GM18511 (cell line): ENCODE results near the gene SERPINE3.

Experiments
- ATAC-seq: cut with Tn5 transposase; IDR thresholded peaks from one replicate; pipeline ENCODE4 v1.9.1; 2021; ENCODE audit warnings: mild to moderate bottlenecking, moderate library complexity; ENCODE audit not compliant: unreplicated experiment

The SERPINE3 gene

DNA sequence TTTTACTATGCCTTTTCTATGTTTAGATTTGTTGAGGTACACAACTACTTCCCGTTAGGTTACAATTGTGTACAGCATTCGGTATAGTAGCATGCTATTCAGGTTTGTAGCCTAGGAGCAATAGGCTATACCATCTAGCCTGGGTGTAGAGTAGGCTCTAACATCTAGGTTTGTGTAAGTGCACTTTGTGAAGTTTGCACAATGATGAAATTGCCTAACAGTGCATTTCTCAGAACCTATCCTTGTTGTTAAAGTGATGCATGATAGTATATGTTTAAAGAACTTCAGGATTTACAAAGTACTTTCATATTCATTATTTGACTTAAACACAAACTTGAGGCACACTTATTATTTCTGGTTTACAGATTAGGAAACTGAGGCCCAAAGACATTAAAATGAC, 11.5 kb upstream of the SERPINE3 start:
- no peak for ATAC-seq

DNA sequence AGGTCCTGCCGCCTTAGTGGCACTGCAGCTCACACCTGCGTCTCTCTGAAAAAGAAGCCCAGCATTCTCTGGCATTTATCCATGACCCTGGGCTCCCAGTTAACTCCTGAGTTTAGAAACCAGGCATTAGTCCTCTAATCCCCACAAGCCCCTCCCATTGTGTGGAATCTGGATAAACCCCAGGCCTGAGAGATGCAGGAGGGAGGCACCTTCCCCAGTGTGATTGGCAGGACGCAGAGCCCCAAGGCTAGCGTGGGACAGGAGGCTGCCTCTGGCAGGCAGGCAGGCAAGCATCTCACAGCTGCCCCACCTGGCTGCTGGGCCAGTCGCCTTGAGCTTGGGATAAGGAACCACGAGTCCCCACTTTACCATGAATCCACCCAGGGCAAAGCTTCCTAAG, 11.0 kb upstream of the SERPINE3 start:
- ATAC-seq = no peak

DNA sequence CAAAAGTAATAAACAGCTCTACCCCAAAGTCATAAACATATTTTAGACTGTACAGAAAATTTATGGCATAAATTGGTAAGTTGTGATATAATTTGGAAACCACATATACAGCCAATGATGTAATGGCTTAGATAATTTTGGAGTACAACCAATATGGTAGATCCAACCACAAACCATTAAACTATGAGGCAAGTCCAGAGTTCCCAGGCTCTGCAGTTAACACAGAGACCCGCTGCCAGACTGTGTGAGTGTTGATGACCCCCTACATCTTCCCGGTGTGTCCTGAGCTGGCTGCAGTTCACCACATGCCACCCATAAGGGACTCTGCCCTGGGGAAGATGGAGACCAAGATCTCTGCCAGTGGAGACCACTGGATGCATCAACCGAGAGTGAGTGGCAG, 9.9 kb upstream of the SERPINE3 start:
- no peak for ATAC-seq

DNA sequence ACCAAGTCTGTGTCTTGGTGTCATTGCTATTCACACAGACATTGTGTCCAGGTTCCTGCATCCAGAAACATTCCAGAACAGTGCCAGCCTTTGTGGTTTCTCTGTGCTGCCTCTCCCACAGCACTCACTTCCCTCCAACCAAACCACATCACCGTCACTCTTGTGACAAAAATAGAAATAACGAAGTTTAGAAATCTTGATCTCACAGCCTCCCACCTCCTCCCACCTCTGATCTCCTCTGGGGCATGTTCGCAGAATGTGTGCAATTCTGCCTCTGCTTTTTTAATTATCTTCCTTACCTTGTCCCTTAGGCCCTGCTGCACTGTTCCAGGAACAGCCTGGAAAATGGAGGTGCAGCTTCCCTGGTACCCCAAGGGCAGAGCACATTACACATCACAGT, 8.7 kb upstream of the SERPINE3 start:
- peak; percentile 62 for ATAC-seq

DNA sequence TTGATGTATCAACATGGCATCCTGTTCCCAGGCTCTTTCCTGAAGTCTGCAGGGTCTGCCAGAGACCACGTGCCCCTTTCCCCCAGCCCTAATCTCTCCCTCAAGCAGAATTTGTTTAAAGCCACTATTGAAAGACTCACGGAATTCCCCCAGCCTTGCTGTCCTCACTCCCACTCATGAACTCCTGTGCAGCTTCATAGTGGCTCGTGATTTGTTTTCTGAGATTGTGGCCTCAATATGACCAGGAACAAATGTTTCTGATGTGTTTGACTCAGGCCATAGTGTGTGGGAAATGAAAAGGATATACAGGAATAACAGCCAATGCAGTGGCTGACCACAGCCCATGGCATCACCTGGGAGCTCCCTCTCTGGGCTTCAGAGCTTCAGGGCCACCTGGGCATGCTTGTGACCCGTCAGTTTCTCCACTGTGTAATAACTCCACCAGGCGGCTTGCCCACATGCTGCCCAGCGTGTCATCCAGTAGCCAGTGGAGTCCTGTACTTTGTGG, 8.1 kb upstream of the SERPINE3 start:
- peak; percentile 57 for ATAC-seq

DNA sequence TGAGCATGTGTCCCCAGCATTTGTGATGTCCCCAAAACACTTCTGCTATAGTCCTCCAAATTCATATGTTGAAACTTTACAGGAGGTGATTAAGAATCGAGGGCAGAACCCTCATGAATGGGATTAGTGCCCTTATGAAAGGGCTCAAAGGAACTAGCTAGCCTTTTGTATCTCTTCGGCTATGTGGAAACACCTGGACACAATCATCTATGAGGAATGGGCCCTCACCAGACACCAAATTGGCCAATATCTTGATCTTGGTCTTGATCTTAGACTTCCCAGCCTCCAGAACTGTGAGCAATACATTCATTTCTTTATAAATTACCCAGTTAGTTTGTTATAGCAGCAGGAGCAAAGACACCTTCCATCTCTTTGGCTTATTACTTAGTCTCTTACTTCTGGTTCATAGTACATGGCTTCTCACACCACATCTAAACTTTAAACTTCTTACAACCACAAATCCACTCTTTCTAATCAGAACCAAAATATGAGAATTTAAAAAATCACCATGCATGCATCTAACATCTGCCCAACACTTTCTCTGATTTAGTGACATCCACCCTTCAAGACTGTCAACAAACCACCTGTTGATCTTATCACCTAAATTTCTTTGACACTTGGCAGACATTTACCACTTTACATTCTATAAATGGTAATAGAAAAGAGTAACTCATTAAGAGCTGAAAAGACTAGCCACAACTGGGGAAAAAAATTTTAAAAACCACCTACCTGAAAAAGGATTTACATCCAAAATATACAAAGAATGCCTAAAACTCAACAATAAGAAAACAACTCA, 6.7 kb upstream of the SERPINE3 start:
- no peak for ATAC-seq

DNA sequence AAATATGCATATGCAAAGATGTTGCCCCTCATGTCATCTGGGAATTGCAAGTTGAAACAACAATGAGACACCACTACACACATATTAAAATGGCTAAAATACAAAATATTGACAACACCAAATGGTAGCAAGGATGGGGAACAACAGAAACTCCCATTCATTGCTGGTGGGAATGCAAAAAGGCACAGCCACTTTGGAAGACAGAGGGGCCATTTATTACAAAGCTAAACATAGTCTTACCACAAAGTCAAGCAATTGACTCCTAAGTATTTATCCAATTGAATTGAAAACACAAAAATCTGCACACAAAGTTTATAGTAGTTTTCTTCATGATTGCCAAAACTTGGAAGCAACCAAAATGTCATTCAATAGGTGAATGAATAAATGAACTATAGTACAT, 6.1 kb upstream of the SERPINE3 start:
- ATAC-seq = no peak

DNA sequence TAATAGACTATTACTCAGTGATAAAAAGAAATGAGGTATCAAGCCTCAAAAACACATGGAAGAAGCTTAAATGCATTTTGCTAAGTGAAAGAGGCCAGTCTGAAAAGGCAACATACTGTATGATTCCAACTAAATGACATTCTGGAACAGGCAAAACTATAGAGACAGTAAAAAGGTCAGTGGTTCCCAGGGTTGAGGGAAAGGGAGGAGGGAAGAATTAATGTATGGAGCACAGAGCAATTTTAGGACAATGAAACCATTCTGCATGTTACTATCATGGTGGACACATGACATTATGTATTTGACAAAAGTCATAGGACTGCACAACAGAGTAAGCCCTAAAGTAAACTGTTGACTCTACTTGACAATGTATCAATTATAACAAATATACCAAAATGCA, 5.7 kb upstream of the SERPINE3 start:
- no peak for ATAC-seq

DNA sequence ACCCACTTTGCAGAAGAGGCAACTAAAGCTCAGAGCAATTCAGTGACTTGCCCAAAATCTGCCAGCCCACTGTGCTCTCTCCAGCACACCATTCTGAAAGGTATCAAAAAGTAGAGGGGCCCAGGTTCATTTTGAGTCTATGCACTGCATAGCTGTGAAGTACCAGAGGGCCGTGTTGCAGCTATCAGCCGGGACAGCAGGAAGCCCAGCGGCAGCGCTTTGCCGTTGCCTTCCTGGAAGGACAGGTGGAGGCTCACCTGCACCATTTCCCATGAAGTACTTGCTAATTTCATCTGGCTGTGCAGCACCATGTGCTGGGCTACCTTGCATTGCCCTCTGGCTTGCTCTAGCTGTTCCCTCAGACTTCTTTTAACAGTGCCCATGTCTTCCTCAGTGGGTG, 2.7 kb upstream of the SERPINE3 start:
- no peak for ATAC-seq

DNA sequence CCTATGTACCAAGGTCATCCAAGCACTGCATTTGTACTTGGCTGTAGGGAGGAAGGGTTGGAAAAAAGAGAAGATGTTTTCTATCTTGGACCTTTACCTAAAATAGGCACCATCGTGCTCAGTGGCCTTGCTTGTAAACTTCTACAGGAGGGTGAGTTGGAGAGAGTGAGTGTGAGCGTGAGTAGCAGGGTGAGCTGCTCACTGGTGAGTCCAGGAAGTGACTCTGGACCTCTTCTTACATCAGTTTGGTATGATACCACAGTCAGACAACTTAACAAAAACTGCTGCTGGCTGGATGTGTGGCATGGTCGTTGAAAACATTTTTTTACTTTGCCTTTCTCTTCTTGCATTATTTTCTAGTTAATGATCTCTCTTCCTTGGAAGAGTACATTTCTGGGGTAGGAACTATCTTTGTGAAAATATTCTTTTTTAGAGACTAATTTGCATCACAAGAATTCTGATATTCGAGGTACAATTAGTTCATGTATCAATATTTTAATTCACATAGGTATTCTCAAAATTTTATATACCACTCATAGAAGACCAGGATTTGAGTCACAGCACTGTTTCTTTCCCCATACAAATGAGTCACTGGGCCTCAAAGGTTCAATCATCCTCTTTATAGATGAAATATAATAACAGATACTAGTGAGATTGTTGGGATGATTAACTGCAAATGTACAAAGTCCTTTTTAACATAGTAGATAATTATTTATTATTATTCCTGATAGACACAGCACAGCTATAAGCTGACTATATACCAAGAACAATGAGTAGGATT, 651 bp downstream of the SERPINE3 start:
- ATAC-seq = no peak

DNA sequence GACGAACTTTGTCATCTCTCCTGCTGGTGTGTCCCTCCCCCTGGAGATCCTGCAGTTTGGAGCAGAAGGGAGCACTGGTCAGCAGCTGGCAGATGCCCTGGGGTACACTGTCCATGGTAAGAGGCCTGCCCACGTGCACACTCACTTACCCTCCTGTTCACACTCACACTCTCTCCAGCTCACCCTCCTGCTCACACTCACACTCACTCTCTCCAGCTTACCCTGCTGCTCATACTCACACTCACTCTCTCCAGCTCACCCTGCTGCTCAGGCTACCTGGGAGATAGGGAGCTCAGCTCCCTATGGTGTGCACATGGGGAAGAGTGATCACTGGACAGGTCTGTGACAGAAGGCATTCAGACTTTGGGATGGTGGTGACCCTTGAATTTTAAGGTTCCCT, 1.7 kb downstream of the SERPINE3 start:
- ATAC-seq = no peak

DNA sequence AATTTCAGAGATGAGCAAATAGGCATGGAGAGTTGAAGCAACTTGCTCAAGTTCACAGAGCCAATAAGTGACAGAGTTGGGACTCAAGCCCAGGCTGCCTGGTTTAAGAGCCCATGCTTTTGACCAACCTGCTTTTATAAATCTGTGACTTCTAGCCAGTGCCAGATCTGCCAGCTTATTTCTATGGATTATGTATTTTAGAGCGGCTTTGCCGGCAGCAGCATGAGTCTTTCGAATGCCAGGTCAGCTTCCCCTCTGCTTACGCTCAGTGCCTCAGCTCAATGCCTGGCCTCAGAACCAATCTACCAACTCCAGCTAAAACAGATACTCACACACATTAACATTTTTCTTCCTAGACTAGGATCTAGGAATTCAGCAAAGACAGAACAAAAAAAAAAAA, 2.3 kb downstream of the SERPINE3 start:
- no peak for ATAC-seq

DNA sequence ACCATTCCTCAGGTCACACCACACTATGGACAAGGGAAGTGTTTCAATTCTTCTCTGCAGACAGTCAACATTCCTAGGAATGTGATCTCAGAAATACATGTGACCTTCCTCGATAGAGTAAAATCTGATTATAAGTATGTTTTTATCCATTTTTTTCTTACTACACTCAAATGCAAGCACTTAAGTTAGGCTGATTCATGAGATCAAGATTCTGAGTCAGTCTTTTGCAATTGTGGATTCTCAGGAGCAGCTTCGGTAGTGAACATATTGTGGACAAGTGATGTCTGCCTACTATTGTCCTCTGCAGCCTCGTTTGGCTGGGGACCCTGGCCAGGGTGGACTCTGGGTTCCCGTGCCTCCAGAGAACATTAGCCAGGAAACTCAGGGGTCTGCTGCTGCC, 3.2 kb downstream of the SERPINE3 start:
- no peak for ATAC-seq

DNA sequence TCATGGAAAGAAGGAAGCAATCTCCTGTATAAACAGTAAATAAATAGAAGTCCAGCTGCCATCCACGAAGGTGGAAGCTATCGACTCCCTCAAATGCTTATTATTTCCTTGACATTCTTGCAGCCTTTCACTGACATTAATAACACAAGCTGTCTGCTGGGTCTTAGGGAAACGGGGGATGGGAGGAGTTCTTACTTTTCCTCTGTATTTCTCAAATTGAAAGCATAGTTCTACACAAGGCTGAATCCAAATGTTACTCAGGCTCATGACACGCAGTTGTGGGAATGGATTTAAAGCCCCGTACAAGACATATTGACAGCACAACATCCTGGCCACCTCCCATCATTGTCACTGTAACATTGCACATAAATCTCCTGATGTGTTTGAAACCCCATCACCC, 4.0 kb downstream of the SERPINE3 start:
- ATAC-seq = no peak

DNA sequence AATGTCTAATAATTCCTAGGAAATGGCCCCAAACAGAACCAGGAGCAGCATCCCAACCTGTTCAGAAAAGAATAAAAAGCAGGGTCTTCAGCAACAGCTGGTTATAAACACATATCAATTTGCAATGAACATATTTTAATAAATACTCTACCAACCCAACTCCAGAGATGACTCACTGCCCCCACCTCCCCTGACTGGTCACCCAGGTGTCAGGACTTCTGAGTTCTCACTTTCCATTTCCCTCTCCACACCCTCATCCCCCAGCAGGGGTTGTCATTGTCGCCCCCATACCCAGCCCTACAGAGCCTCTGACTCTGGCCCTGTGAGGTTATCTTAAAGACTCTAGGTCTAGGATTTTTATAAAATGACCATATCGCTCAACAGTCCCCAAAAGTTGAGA, 6.9 kb downstream of the SERPINE3 start:
- peak; percentile 82 for ATAC-seq

DNA sequence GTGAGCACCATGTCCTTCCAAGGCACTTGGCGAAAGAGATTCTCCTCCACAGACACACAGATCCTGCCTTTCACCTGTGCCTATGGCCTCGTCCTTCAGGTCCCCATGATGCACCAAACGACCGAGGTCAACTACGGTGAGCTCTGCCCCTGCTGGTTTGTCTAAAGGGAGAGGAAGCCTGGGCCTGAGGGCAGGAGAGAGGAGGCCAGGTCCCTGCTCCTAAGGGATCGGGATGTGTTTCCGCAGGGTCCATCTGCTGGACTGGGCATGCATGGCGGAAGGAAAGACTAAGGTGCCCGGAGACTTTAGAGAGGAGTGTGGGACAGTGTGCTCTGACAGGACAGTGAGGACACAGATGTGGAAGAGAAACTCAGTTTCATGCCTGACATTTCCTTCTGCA, 7.6 kb downstream of the SERPINE3 start:
- no peak for ATAC-seq

DNA sequence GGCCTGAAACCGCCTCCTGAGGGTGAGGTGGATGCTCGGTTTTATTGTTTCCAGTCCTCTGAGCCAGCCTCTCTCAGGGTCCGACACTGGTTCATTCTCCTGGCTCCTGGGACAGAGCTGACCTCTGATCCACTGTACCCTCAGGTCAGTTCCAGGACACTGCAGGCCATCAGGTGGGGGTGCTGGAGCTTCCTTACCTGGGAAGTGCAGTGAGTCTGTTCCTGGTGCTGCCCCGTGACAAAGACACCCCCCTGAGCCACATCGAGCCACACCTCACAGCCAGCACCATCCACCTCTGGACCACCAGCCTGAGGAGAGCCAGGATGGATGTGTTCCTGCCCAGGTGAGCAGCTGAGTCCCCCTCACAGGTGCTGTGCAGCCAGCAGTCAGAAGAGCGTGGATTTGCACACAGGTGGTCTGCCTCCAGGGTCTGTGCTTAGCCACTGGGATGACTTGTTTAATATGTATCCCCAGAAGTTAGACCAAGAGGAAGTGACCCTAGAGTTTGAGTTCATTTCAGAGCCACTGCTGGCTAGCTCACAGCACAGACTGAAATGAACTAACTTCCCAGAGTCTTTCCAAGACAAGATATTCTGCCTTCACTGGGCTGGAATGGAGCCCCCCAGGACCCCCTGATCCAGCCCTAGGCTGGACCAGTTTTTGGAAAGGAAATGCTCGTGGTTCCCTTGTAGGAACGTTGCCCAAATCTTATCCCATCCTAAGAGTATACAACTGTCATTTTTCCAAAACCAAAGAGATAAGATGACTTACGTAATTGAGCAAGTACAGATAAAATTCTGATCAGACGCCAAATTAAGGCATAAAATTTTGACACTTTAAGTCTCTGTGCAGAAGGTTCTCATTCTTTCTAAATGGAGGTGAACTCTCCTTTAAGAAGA, 8.8 kb downstream of the SERPINE3 start:
- ATAC-seq = no peak

DNA sequence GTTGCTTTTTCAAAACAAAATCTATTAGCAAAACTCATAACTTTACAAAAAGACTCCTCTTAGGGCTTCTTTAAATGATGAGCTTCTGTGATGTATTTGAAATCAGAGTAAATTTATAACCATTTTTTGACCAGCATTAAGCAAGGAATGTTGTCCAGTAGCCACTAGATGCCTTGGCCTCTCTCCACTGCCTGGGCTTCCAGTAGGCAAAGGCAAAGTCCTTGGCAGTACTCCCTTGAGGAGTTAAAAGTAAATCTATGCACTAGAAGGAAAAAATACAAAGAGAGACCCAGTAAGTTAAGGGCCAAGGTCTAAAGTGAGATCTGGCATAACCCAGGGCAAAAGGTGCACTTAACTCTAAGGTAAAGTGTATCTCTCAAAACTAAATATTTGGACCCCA, 9.5 kb downstream of the SERPINE3 start:
- no peak for ATAC-seq

DNA sequence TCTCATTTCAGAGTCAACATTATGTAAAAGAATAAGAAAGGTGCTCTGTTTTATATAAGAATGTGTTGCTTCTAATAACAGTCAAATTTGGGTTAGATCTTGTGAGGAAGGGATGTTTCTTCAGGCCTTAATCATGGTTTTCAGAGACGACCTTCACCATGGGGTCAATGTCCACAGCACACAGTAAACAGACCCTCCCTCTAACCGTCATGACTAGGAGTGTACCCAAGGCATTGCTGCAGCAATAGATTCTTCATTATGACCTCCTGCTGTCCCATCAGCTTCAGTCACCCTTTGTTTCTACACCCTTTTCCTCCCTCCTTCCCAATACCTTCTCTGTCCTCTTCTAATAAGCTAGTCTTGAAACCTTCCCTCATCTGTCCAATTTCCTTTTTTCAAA, 15.7 kb downstream of the SERPINE3 start:
- ATAC-seq = no peak

DNA sequence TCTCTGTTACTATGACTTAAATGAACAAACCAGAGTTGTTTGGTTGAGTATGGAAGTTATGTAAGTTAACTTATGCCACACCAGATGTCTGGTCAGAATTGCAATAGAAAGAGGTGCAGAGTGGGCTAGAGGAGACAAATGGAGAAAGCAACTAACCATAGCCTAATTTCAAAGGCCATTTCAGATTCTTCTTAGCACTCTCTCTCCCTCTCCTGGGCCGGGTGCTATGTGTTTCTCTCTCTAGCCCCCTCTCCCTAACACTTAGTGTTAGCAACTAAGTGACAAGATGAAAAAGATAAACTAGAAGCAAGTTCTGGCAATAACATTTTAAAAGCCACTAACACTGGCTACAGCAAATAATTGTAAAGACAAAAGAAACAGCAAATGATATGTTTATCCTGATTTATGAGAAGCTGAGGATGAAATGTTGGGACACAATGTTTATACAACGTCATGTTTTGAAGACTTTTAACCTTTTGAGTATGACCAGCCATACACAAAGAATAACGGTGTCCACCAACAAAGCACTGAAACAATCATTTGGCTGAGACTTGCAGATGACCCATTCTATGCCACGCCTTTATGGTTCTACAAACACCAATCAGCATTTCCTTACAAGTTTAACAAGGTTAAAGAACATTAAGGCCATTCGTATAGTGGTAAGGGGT, 18.6 kb downstream of the SERPINE3 start:
- ATAC-seq = no peak

DNA sequence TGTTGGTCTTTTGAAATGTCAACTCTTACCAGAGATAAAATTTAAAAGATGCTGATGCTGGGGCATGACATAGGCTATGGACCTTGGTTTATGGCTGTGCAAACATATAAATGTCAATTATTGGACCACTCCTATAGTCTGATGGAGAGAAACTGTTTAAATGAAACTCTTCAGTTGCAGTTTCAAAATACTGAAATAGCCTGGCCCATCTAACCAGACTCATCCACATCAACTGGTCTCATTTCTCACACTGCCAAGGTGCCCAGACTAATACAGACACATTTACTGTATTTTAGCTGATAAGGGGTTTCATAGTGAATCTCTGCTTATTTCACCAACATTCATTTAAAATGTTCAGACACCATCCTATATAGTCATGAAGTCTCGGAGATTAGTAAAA, 19.9 kb downstream of the SERPINE3 start:
- no peak for ATAC-seq
